GM18858 (cell line): Measurements from ENCODE around the gene ABCE1.
A peak's percentile ranks its signal among the peaks of the same experiment; 100 is the strongest.
"Not testable (repeated sequence)": the region's sequence is repeated elsewhere in the genome, so short reads cannot be mapped to it uniquely, and the experiment has no call there.

Source experiments
- ATAC-seq: cut with Tn5 transposase; IDR thresholded peaks from one replicate; pipeline ENCODE4 v1.9.1; 2021; ENCODE audit not compliant: unreplicated experiment

Gene ABCE1

GRCh38 chr4:145102619-145103018 lies 4.5 kb downstream of the ABCE1 start:
- ATAC-seq: no peak

DNA sequence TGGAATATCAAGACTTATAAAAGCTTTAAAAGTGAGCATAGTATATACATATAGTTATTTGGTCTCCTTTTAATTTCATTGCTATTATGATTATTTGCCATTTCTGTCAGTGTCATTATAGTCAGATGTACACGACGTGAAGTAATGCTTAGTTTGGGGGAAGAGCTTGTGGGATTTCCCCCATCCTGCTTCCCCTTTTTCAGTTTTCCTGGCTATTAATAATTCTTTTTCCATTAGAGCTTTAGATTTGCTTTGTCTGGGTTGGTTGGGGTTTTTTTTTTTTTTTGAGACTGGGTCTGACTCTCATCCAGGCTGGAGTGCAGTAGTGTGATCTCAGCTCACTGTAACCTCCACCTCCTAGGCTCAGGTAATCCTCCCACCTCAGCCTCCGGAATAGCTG lies 5.4 kb downstream of the ABCE1 start:
- ATAC-seq: no peak

DNA sequence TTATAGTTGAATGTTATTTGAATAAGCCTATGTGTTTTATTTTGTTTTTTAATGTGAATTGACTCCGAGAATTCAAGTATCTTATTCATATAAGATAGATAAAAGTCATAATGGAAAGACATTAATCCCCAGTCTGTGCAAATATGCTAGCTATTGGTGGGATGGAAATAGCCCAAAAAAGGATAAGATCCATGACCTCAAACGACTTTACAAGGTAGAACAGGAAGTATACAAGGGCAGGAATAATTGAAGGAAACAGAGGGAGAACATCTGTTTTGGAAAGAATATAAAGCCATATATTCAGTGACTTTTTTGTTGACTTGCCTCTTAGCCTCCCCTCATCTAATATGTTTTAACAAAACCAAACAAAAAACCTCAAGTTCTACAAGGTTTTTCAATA lies 9.0 kb downstream of the ABCE1 start:
- ATAC-seq: no peak

DNA sequence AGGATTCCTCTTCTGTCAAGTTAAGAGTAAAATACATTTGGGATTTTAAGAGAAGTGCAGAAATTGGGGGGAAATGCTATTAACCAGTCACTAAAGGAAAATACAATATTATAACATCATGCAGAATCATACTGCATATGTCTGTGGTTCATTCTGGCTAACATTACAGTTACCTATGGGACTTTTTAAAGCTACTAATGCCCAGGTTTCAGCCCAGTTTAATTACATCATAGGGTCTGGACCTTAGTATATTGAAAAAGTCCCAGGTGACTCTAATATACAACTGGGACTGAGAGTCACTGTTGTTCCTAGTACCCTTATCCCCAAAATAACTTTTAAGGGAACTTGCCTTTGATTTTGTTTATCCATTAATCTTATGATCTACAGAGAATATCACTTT lies 10.0 kb downstream of the ABCE1 start:
- no peak for ATAC-seq

DNA sequence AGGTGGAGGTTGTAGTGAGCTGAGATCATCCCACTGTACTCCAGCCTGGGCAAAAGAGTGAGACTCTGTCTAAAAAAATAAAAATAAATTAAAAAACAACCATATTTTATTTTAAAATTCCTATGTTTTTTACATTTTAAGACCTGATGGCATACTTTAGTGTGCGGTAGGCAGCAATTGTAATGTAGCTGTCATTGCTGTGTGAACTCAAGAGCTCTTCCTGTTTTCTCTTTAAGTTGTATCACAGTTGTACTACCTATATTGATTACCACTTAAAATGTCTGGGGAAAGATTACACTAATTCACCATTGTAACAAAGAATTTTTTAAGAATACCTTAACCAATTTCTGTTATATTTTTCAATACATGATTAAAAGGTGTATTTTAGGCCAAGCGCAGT lies 27.3 kb downstream of the ABCE1 start:
- ATAC-seq: no peak

DNA sequence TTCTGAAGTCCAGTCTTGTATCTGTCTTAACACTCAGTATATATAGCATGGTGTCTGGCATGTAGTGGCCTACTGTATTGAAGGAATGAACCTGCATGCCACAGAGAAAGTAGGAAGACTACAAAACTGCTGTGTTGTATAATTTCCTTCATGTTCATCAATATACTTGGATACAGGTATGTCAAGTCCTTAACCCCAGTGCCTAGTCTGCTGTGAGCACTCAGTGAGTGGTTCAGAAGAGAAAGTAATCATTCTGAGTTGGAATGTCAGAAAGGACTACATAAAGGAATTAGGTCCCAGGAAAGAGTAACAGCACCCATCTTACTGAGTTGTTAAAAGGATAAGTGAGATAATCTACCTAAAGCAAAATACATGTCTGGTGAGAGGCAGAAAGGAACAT lies 32.0 kb downstream of the ABCE1 start:
- ATAC-seq: no peak

DNA sequence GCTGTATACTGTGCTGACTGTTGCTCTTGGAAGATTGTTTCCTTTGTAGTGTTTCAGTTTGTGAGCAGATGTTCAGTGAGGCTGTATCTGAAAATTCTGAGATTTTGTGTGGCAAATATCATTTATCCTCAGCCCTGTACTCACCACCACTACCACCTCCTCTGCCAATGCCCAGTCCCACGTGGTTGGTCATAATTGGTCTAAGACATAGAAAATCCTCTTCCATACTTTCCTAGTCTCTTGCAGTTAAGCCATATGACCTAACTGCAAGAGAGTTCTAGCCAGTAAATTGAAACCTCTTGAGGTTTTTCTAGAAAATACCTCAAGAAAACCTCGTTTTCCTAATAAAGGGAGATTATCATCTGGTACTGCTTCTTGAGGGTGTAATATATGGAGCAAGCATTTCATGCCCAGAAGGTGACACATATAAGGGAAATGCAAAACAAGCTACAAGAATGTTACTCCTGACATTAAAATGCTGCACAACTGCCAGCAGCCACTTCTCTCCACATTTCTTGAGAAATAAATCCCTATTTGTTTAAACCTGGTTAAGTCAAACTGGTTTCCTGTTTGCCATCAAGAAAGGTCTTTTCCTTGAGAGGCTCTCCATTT lies 32.8 kb downstream of the ABCE1 start:
- no peak for ATAC-seq

GRCh38 chr4:145131848-145132247 lies 33.7 kb downstream of the ABCE1 start:
- ATAC-seq: no peak

- ATAC-seq: peak; percentile 66
Observed at GRCh38 chr4:145132511-145133098, 34.5 kb downstream of the ABCE1 start.

GRCh38 chr4:145136219-145136618 lies 38.1 kb downstream of the ABCE1 start:
- not testable (repeated sequence) for ATAC-seq

GRCh38 chr4:145148980-145149379 lies 50.9 kb downstream of the ABCE1 start:
- no peak for ATAC-seq

- ATAC-seq: no peak
Observed at GRCh38 chr4:145153181-145153903, 55.2 kb downstream of the ABCE1 start.

- ATAC-seq: peak; percentile 59
Observed at GRCh38 chr4:145153904-145154298, 55.8 kb downstream of the ABCE1 start.

DNA sequence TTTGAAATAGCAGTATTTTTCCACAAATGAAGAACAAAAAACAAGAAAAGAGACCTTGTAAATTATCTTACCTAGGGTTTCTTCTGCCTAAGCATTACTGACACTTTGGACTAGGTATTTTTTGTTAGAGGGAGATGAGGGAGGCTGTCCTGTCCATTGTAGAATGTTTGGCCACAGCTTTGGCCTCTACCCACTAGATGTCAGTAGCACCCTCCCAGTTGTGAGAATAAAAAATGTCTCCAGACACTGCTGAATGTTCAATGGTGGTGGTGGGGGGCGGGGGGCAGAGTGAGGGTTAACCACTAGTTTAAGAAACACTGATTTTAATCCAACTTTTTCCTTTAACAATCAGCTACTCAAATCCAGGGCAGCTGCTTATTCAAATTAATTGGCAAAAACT lies 56.5 kb downstream of the ABCE1 start:
- ATAC-seq: peak; percentile 76

GRCh38 chr4:145155268-145155870 lies 57.3 kb downstream of the ABCE1 start:
- ATAC-seq: no peak

DNA sequence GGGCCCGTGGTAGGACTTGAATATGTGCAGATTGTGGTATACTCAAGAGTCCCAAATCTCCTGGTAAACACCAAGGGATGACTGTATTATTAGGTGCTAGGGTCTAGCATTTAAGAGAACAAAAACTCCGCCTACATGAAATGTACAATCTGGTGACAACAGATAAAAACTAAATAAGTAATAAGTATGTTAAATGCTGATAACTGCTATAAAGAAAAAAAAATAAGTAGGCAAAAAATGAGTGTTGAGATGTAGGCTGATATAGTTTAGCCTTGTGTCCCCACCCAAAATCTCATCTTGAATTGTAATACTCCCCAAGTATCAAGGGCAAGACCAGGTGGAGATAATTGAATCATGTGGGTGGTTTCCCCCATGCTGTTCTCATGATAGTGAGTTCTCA lies 58.9 kb downstream of the ABCE1 start:
- ATAC-seq: no peak

DNA sequence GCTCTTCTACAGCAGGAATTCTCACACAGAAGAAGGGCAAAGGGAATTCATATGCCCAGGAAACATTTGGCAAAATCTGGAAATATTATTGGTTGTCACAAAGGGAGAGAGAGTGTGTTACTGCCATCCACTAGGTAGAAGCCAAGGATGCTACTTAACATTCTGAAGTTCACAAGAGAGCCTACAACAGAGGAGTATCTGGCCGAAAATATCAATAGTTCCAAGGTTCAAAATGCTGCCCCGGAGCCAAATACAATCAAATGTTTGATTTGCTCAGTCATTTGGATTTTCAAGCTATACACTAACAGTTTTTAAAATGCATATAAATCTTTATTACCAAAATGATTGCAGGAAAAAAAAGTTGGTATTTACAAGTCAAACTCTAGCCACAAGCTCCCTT lies 63.4 kb downstream of the ABCE1 start:
- no peak for ATAC-seq

- ATAC-seq: no peak
Observed at GRCh38 chr4:145167887-145168286, 69.8 kb downstream of the ABCE1 start.

DNA sequence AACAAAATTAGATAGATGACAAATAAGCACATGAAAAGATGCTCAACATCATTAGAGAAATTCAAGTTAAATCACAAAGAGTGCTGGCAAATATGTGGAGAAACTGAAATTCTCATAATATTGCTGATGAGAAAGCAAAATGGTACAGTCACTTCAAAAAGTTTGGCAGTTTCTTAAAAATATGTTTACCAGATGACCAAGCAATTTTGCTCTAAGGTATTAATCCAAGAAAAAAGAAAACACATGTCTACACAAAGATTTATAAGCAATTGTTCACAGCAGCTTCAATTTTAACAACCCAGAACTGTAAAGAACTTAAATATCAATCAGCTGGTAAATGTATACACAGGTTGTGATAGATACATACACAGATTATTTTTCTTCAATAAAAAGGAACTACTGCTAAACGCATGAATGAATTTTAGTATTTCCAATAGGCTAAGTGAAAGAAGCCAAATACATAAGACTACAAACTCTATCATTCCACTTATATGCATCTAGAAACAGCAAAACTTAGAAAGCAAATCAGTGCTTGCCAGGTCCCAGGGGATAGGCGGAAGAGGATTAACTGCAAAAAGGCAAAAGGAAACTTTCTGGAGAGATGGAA lies 70.6 kb downstream of the ABCE1 start:
- no peak for ATAC-seq

DNA sequence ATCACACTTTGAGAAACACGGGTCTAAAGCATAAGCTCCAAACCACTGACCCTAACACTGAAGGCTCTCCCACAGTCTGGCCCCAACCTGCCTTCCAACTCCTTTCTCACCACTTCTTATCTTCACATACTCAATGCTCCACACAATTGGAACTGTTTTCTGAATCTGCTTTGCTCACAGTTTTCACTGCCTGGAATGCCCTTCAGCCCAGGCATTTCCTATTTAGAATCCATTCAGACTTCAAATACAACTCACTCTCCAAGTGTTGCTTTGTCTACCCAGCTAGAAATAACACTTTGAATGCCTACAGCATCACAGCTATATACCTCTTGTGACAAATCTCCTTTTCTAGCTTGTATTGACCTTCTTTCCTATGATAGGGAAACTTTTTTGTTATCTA lies 72.1 kb downstream of the ABCE1 start:
- no peak for ATAC-seq

DNA sequence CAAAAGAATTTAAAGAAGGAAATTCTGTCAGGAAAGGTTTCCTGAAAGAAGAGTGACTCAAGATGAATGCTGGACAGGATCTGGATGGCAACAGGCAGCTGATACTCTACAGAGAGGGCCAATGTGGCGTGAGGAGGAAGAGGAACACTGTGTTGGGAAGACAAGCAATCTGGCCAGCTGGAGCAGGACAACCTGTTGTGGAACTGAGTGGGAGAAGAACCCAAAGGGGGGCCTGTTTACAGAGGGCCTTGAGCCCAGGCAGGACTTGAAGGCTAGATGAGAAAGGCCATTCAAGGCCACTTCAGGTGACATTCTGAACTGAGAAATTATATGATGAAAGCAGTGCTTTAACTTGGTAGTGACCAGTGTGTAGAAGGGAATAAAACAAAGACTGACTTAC lies 73.8 kb downstream of the ABCE1 start:
- ATAC-seq: no peak
